Measurements from ENCODE around the gene FSTL3.
"Not testable (repeated sequence)": the region's sequence is repeated elsewhere in the genome, so short reads cannot be mapped to it uniquely, and the experiment has no call there.

Gene FSTL3

DNA sequence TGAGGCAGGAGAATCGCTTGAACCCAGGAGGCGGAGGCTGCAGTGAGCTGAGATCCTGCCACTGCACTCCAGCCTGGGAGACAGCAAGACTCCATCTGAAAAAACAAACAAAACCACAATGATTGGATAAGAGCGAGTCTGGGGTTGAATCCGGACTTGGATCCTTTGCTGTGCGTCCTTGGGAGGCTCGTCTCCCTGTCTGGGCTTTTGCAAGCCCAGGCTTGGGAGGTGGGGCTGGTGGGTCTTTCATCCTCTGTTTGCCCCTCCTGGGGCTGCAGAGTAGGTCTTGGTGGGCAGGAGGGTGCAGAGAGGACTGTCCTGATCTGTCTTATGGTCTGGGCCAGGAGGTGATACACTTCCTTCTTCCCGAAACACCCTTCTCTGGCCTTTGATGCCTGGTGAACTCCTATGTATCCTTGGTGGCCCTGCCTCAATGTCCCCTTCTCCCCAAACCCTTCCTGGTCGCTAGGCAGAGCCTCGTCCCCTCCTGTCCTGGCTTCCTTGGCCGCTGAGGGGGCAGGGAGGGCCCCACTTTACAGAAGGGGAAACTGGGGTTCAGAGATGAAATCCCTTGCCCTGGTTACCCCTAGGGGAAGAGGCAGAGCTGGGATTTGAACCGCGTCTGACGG lies 49.4 kb downstream of the FSTL3 start:
- no peak for TF ChIP-seq EZH2phosphoT487 (IDR thresholded peaks at IDR 0.05; ENCODE audit: borderline replicate concordance, low read length)
- TF ChIP-seq, protein P1, sequence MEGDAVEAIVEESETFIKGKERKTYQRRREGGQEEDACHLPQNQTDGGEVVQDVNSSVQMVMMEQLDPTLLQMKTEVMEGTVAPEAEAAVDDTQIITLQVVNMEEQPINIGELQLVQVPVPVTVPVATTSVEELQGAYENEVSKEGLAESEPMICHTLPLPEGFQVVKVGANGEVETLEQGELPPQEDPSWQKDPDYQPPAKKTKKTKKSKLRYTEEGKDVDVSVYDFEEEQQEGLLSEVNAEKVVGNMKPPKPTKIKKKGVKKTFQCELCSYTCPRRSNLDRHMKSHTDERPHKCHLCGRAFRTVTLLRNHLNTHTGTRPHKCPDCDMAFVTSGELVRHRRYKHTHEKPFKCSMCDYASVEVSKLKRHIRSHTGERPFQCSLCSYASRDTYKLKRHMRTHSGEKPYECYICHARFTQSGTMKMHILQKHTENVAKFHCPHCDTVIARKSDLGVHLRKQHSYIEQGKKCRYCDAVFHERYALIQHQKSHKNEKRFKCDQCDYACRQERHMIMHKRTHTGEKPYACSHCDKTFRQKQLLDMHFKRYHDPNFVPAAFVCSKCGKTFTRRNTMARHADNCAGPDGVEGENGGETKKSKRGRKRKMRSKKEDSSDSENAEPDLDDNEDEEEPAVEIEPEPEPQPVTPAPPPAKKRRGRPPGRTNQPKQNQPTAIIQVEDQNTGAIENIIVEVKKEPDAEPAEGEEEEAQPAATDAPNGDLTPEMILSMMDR (IDR thresholded peaks at IDR 0.05; ENCODE audit: low read depth, low read length, poor library complexity, severe bottlenecking): no peak
- H3K27me3 ChIP-seq (ENCODE audit: control insufficient read depth, low read length): peaks cover 12% of the 10 kb centered on the region
- H3K4me1 ChIP-seq (ENCODE audit: control insufficient read depth, low read length): peaks cover 15% of the 10 kb centered on the region
- no peaks in the 10 kb centered on the region for H3K9me2 ChIP-seq (replicated peaks; ENCODE audit: control insufficient read depth, low read length)
- no peaks in the 10 kb centered on the region for H3K9me3 ChIP-seq (ENCODE audit: control insufficient read depth, insufficient read depth, low read length)
- no peaks in the 10 kb centered on the region for H3K36me3 ChIP-seq (ENCODE audit: control insufficient read depth, low read length)
- no peaks in the 10 kb centered on the region for H4K20me1 ChIP-seq (ENCODE audit: control insufficient read depth, insufficient read depth, low read depth, low read length)
- H3F3A ChIP-seq (ENCODE audit: control insufficient read depth, insufficient read depth): no peaks in the 10 kb centered on the region
- no peak overlapping the region for H3K27ac ChIP-seq (ENCODE audit: low read depth, low read length)
- H3K4me2 ChIP-seq (ENCODE audit: low read length): no peak overlapping the region
- H3K4me3 ChIP-seq (ENCODE audit: low read length): no peak overlapping the region
- no peaks in the 10 kb centered on the region for H3K79me2 ChIP-seq (ENCODE audit: control insufficient read depth, low read length)

DNA sequence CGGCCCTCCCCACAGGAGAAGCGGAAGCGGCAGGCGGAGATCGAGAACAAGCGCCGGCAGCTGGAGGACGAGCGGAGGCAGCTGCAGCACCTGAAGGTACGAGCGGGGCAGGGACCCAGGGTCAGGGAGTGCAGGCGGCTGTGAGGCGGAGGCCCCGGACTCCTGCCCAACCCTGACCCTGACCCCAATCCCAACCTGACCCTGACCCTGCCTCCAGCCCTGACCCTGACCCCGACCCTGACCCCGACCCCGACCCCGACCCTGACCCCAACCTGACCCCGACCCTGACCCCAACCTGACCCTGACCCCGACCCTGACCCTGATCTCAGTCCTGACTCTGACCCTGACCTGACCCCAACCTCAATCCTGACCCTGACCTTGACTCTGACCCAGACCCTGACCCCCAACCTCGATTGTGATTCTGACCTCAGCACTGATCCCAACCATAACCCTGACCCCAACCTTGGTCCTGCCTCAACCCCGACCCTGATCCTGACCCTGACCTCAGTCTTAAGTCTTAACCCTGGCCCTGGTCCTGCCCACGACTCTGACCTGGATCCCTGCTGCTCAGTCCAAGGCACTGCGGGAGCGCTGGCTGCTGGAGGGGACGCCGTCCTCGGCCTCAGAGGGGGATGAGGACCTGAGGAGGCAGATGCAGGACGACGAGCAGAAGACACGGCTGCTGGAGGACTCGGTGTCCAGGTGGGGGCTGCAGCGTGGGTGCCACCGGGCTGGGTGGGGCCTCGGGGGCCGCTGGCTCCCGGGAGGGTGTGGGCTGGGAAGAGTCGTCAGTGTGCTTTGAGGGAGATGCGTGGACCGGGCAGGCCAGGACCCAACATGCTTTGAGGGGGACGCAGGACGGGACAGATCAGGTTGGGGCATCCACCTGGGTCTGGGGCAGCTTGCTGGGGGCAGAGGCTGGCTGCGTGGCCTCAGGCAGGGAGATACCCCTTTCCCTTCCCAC lies 51.1 kb downstream of the FSTL3 start:
- no peaks in the 10 kb centered on the region for H3K9me2 ChIP-seq (replicated peaks; ENCODE audit: control insufficient read depth, low read length)
- no peaks in the 10 kb centered on the region for H4K20me1 ChIP-seq (ENCODE audit: control insufficient read depth, insufficient read depth, low read depth, low read length)
- H3K79me2 ChIP-seq (ENCODE audit: control insufficient read depth, low read length): no peaks in the 10 kb centered on the region
- H3K9me3 ChIP-seq (ENCODE audit: control insufficient read depth, insufficient read depth, low read length): no peaks in the 10 kb centered on the region
- no peaks in the 10 kb centered on the region for H3K36me3 ChIP-seq (ENCODE audit: control insufficient read depth, low read length)
- no peak overlapping the region for H3K4me3 ChIP-seq (ENCODE audit: low read length)
- no peak overlapping the region for H3K27ac ChIP-seq (ENCODE audit: low read depth, low read length)
- H3K4me2 ChIP-seq (ENCODE audit: low read length): no peak overlapping the region
- peaks cover 13% of the 10 kb centered on the region for H3K4me1 ChIP-seq (ENCODE audit: control insufficient read depth, low read length)
- no peaks in the 10 kb centered on the region for H3F3A ChIP-seq (ENCODE audit: control insufficient read depth, insufficient read depth)
- H3K27me3 ChIP-seq (ENCODE audit: control insufficient read depth, low read length): peaks cover 12% of the 10 kb centered on the region
- TF ChIP-seq, protein P1 (IDR thresholded peaks at IDR 0.05; ENCODE audit: low read depth, low read length, poor library complexity, severe bottlenecking): no peak
- no peak for TF ChIP-seq EZH2phosphoT487 (IDR thresholded peaks at IDR 0.05; ENCODE audit: borderline replicate concordance, low read length)

DNA sequence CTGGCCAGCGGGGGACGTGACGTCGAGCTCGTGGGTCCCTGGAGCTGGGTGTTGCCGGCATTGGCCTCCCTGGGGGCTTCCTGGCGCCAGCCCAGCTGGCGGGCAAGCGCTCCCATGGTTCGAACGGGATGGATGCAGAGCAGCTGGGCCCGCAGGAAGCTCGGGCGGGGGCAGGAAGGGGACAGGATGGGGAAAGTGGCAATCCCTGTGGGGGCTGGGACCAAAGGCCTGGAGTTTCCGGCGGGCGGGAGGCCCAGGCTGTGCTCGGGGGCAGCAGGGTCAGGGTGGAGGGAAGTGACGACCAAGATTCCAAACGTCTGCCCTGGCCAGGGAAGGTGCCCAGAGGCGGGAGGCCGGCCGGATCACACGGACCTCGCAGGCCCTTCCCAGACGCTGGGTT lies 51.8 kb downstream of the FSTL3 start:
- Histone ChIP-seq H3K9me3 (ENCODE audit: control insufficient read depth, insufficient read depth, low read length) (no peaks in the 10 kb centered on the region), H3K4me2 (ENCODE audit: low read length) (no peak overlapping the region), H3K4me3 (ENCODE audit: low read length) (no peak overlapping the region), H3K36me3 (ENCODE audit: control insufficient read depth, low read length) (no peaks in the 10 kb centered on the region), H3K79me2 (ENCODE audit: control insufficient read depth, low read length) (no peaks in the 10 kb centered on the region), H3K4me1 (ENCODE audit: control insufficient read depth, low read length) (peaks cover 6% of the 10 kb centered on the region), H4K20me1 (ENCODE audit: control insufficient read depth, insufficient read depth, low read depth, low read length) (no peaks in the 10 kb centered on the region), H3F3A (ENCODE audit: control insufficient read depth, insufficient read depth) (no peaks in the 10 kb centered on the region), H3K27me3 (ENCODE audit: control insufficient read depth, low read length) (peaks cover 11% of the 10 kb centered on the region), H3K9me2 (replicated peaks; ENCODE audit: control insufficient read depth, low read length) (no peaks in the 10 kb centered on the region), H3K27ac (ENCODE audit: low read depth, low read length) (no peak overlapping the region)
- TF ChIP-seq, protein P1 (IDR thresholded peaks at IDR 0.05; ENCODE audit: low read depth, low read length, poor library complexity, severe bottlenecking): no peak
- no peak for TF ChIP-seq EZH2phosphoT487 (IDR thresholded peaks at IDR 0.05; ENCODE audit: borderline replicate concordance, low read length)

DNA sequence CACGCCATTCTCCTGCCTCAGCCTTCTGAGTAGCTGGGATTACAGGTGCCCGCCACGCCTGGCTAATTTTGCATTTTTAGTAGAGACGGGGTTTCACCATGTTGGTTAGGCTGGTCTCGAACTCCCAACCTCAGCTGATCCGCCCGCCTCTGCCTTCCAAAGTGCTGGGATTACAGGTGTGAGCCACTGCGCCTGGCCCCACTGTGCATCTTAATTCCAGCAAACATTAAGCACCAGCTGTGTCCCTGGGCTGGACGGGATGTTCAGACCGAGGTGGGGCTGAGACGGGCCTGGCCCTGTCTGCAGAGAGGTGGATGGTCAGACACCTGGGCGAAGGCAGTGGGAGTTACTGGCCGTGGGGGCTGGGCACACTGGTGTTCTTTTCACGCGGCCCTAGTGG lies 53.4 kb downstream of the FSTL3 start:
- H3F3A ChIP-seq (ENCODE audit: control insufficient read depth, insufficient read depth); H3K9me2 ChIP-seq (replicated peaks; ENCODE audit: control insufficient read depth, low read length); H3K79me2 ChIP-seq (ENCODE audit: control insufficient read depth, low read length); H3K4me1 ChIP-seq (ENCODE audit: control insufficient read depth, low read length); H3K4me2 ChIP-seq (ENCODE audit: low read length); H3K9me3 ChIP-seq (ENCODE audit: control insufficient read depth, insufficient read depth, low read length); H3K27me3 ChIP-seq (ENCODE audit: control insufficient read depth, low read length); H3K36me3 ChIP-seq (ENCODE audit: control insufficient read depth, low read length); H4K20me1 ChIP-seq (ENCODE audit: control insufficient read depth, insufficient read depth, low read depth, low read length); H3K27ac ChIP-seq (ENCODE audit: low read depth, low read length); H3K4me3 ChIP-seq (ENCODE audit: low read length): not testable (repeated sequence)

All from DOHH2 (cell line).